CD4-positive, alpha-beta T cell treated with Interferon gamma for 1 hour (primary cell): ENCODE results near the gene PXYLP1.
"Not testable (repeated sequence)": the region's sequence is repeated elsewhere in the genome, so short reads cannot be mapped to it uniquely, and the experiment has no call there.

Experiments
- DNase-seq: peaks from one replicate; pipeline ENCODE4 v3.0.0-alpha.2; 2020

The PXYLP1 gene

GRCh38 chr3:141274411-141275031, 42.9 kb downstream of the PXYLP1 start:
- no peak for DNase-seq

GRCh38 chr3:141275032-141275422, 43.4 kb downstream of the PXYLP1 start:
- no peak for DNase-seq

GRCh38 chr3:141275511-141275910, 43.9 kb downstream of the PXYLP1 start:
- DNase-seq, result no peak

- no peak for DNase-seq
These were observed 44.3 kb downstream of the PXYLP1 start for GRCh38 chr3:141275973-141276372.

- no peak for DNase-seq
These were observed 44.8 kb downstream of the PXYLP1 start for GRCh38 chr3:141276398-141276797.

- no peak for DNase-seq
These were observed 45.8 kb downstream of the PXYLP1 start for GRCh38 chr3:141277451-141277850.

GRCh38 chr3:141278196-141279076, 46.8 kb downstream of the PXYLP1 start:
- no peak for DNase-seq

GRCh38 chr3:141279077-141279967, 47.7 kb downstream of the PXYLP1 start:
- peak; percentile 11 for DNase-seq

- no peak for DNase-seq
These were observed 48.5 kb downstream of the PXYLP1 start for GRCh38 chr3:141280086-141280485.

GRCh38 chr3:141280690-141281089, 49.1 kb downstream of the PXYLP1 start:
- no peak for DNase-seq

GRCh38 chr3:141285570-141285969, 53.9 kb downstream of the PXYLP1 start:
- DNase-seq, result no peak

GRCh38 chr3:141286856-141287255, 55.2 kb downstream of the PXYLP1 start:
- DNase-seq, result no peak

GRCh38 chr3:141287326-141287725, 55.7 kb downstream of the PXYLP1 start:
- no peak for DNase-seq

GRCh38 chr3:141288336-141288990, 56.8 kb downstream of the PXYLP1 start:
- DNase-seq, result no peak

GRCh38 chr3:141289228-141289772, 57.7 kb downstream of the PXYLP1 start:
- no peak for DNase-seq

- no peak for DNase-seq
These were observed 60.1 kb downstream of the PXYLP1 start for GRCh38 chr3:141291559-141292355.

GRCh38 chr3:141292356-141293058, 60.9 kb downstream of the PXYLP1 start:
- no peak for DNase-seq

- DNase-seq, result no peak
These were observed 62.7 kb downstream of the PXYLP1 start for GRCh38 chr3:141294301-141294700.

GRCh38 chr3:141294848-141295247, 63.2 kb downstream of the PXYLP1 start:
- no peak for DNase-seq

GRCh38 chr3:141300426-141300825, 68.8 kb downstream of the PXYLP1 start:
- not testable (repeated sequence) for DNase-seq
